HG02588 (cell line): ENCODE measurements around the gene ALDH4A1.

ENCODE experiments used
- ATAC-seq: cut with Tn5 transposase; IDR thresholded peaks from one replicate; pipeline ENCODE4 v1.9.1; 2021; ENCODE audit warnings: mild to moderate bottlenecking, moderate library complexity; ENCODE audit not compliant: unreplicated experiment

The ALDH4A1 gene

GRCh38 chr1:18939398-18940302, 37.3 kb upstream of the ALDH4A1 start:
- no peak for ATAC-seq

- ATAC-seq = no peak
Observed at GRCh38 chr1:18938707-18939070, 36.3 kb upstream of the ALDH4A1 start.

DNA sequence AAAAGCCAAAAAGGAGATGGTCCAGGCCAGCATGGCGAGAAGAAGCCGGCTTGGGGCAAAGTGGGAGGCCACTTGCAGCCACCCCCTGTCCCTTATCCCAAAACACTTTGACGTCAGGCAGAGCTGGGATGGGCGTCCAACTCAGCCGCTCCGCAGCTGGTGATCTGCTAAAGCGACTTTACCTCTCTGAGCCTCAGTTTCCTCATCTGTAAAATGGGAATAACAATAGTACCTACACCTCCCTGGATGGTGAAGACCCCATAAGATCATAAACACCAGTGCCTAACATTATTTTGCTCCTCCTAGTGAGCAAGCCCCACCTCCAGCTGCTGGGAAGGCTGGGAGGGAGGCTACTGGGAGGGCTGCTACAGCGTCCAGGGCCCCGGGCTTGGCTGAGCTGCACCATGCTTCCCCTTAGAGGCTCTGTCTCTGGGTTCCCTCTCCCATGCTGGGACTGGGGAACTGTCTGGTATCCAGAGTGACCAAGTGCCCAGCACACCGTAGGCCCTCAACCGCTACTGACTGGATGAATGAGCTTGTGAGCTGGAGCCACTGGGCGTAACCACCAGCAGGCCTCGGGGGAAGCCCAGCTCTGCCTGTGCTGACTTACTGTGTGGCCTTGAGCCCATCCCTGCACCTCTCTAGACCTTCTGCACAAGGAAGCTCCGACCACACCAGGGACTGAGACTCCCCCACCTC, 35.8 kb upstream of the ALDH4A1 start:
- no peak for ATAC-seq

DNA sequence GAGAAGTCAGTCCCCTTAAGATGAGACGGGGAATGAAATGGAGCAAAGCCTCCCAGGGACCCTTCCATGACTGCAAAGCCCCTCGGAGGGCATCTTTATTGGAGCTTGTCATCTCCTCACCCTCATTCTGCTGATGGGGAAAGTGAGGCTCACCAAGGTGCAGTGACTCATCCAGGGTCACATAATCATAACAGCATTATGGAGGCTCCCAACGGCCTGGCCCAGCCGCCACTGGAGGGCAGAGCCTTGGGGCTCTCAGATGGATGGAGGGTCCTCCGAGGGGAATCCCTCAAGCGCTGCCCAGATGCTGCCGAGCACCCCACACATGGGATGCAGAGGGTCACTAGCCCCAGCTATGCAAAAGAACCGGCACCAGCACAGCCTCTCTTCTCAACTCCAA, 35.2 kb upstream of the ALDH4A1 start:
- ATAC-seq = no peak

DNA sequence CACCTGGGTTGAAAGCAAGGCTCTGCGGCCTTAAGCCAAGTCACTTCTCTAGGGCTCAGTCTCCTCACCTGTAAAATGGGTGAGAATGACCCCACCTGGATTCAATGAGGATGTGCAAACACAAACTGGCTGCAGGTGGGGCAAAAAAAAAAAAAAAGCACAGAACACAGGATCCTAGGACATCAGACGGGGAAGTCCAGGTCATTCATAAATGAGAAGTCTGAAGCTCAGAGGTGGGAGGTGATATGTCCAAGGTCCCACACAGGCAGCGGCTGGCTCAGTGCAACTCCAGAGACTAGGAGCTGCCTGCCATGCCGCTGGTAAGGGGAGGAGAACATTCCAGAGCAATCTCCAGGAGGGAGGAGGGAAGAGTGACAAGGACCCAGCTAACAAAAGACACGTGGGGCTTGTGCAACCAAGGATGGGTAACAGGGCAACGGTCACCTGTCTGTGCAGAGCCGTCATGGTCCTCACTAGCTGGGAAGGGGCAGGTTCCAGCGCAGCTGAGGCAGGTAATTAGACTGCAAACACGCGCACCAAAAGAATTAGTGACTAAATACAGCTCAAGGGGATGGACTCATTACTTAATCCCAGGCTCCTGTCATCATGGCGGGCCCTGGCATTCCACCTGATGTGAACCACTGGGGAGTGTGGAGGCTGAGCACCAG, 34.6 kb upstream of the ALDH4A1 start:
- ATAC-seq = no peak

DNA sequence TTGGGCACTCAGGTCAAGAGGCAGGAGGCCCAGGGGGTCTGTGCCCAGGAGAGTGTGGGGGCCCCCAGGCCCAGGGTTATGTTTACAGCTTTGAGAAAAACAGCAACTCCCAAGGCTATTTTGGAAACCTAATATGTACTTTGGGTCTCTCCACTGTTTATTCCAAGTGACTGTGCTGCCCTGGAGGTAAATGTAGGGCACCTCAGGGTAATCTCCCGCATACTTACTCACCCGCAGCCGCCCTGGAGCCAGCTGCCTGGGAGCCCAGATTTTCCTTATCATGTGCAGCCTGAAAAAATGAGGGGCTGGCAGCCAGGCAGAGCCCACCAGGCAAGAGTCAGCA, 34.1 kb upstream of the ALDH4A1 start:
- no peak for ATAC-seq

DNA sequence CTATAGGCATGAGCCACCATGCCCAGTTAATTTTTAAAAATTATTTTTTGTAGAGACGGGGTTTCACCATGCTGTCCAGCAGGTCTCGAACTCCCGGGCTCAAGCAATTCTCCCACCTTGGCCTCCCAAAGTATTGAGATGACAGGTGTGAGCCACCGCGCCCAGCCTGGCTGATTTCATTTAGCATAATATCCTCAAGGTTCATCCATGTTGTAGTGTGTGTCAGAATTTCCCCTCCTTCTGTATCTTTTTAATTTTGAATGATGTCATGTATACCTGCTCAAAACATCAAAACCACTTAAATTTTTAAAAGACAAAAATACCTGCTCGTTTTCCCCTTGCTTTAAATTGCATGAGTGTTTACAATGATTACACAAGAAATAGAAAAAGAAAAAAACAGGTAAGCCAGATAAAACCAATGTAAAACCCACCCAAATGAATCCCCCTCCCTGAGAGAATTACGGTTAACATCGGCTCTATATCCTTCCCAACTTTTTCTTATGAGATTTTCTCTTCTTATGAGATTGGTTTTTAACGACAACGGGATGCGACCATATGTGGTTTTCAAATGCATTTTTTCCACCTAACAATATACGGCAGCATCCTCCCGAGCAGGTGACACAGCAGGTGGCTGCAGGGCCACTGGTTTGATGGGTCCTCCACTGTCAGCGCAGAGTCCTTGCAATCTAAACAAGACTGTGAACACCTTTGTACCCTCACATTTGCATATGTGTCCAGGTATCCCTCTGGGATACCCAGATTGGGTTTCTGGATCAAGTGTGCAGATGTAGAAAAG, 32.0 kb upstream of the ALDH4A1 start:
- ATAC-seq = no peak

- ATAC-seq = no peak
Observed at GRCh38 chr1:18932879-18933278, 30.5 kb upstream of the ALDH4A1 start.

DNA sequence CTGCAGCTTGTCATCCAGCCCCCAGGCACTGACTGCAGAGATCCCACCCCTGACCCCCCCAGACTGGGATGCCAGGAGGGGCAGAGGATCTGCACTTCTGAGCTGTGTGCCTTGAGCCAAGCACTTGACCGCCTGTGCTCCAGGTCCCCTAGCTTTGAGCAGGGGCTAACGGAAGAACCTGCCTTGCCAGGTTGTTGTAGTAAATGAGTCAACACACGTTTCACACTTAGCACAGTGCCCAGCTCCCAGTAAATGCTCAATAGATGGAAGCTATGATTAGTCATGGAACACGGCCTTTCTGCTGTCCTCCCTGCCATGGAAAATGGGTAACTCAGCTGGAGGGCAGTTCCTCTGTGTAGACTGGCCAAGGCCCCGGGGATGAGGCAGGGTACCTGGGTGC, 30.0 kb upstream of the ALDH4A1 start:
- ATAC-seq = no peak

GRCh38 chr1:18931730-18932129, 29.4 kb upstream of the ALDH4A1 start:
- ATAC-seq = no peak

- no peak for ATAC-seq
Observed at GRCh38 chr1:18929686-18930085, 27.3 kb upstream of the ALDH4A1 start.

DNA sequence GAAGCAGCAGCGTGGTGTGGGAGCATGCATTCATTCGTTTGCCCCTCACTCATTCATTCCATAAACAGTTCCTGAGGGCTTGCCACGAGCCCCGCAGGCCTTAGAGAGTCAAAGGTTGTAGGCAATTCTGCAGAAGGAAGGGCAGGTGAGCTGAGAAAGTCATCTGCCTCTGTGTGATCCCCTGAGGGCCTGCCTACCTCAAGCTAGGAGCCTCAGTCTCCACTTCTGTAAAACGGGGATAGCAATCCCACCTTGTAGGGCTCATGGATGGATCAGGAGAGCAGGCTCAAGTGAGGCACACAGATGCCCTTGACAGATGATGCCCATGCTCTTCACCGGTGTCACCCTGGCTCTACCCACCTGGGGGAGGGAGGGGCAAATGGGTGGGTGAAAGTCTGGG, 26.6 kb upstream of the ALDH4A1 start:
- ATAC-seq = no peak

DNA sequence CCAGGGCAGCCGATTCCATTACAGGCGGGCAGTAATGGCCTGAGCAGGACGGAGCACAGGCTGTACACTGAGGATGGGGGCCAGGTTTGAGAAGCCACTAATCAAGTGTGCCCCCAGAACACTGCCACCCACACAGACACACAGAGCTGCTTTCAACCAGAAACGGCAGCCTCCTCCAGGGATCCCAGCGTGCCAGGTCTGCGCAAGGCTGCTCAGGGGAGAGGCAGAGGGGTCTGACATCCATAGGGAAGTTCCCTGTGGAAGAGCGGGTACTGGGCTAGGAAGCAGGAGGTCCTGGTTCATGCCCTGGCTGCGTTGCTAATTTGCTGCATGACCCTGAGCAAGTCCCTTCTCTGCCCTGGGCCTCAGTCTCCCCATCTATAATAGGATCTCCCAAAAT, 26.1 kb upstream of the ALDH4A1 start:
- no peak for ATAC-seq

- ATAC-seq = no peak
Observed at GRCh38 chr1:18927654-18928272, 25.4 kb upstream of the ALDH4A1 start.

GRCh38 chr1:18927082-18927653, 24.8 kb upstream of the ALDH4A1 start:
- ATAC-seq = no peak

- ATAC-seq = peak; percentile 75
Observed at GRCh38 chr1:18926315-18927081, 24.1 kb upstream of the ALDH4A1 start.

- no peak for ATAC-seq
Observed at GRCh38 chr1:18925279-18925678, 22.9 kb upstream of the ALDH4A1 start.

GRCh38 chr1:18924221-18924691, 21.9 kb upstream of the ALDH4A1 start:
- ATAC-seq = no peak

DNA sequence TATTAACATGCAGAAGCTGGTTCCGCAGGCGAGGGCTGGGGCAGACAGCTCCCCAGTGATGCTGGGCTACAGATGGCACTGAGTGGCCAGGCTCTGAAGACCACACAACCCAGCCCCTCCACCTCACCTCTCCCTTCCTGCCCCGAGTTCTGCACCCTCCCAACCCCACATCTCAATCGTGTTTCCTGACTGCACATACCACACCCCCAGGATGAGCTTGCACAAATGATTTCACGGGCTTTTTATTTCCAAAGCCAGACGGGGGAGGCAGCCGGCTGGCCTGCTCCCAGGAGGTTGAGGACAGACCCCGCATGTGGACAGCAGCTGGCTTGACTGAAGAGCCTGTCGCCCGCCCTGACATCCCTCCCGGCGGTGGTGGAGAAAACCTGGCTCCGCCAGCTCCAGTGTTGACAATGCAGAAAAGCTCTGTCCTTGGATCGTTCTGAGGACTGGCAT, 21.4 kb upstream of the ALDH4A1 start:
- no peak for ATAC-seq
